Activated CD4-positive, alpha-beta T cell treated with anti-CD3 and anti-CD28 coated beads for 36 hours (primary cell): ENCODE data around the gene DNAJC3. TPM values are rescaled to one million over a fixed set of nuclear protein-coding genes. Genes with fewer than 3 reads are reported as not detected.
A peak's percentile ranks its signal among the peaks of the same experiment; 100 is the strongest.
"Not testable (repeated sequence)": the region's sequence is repeated elsewhere in the genome, so short reads cannot be mapped to it uniquely, and the experiment has no call there.

Experiments used
- ATAC-seq: fragments of 200-7000 bp; cut with Tn5 transposase; one replicate; pipeline ENCODE4 v1.10.0; 2021; ENCODE audit warnings: mild to moderate bottlenecking, moderate library complexity
- CTCF ChIA-PET: fragments of 350-600 bp; sonication (Branson Sonifier 250); formaldehyde crosslinking; loops from one replicate; lab custom pipeline; 2021; ENCODE audit warnings: antibody characterized with exemption; lab: Charles Lee
- POLR2A ChIA-PET: fragments of 350-600 bp; sonication (Branson Sonifier 250); formaldehyde crosslinking; loops from one replicate; lab custom pipeline; 2021; ENCODE audit warnings: antibody characterized with exemption, inconsistent platforms; lab: Charles Lee
- DNase-seq: peaks from one replicate; pipeline ENCODE4 v3.0.0-alpha.2; 2020
- H3K27ac Mint-ChIP-seq: one replicate; pipeline ENCODE4 v1.8.0; 2021; ENCODE audit warnings: mixed read lengths
- H3K27me3 Mint-ChIP-seq: one replicate; pipeline ENCODE4 v1.8.0; 2021; ENCODE audit warnings: mixed read lengths
- H3K36me3 Mint-ChIP-seq: one replicate; pipeline ENCODE4 v1.8.0; 2021; ENCODE audit warnings: low read depth, mixed read lengths
- H3K4me1 Mint-ChIP-seq: one replicate; pipeline ENCODE4 v1.8.0; 2021; ENCODE audit warnings: mixed read lengths
- H3K4me3 Mint-ChIP-seq: one replicate; pipeline ENCODE4 v1.8.0; 2021; ENCODE audit warnings: mild to moderate bottlenecking, moderate library complexity, mixed read lengths
- H3K9me3 Mint-ChIP-seq: one replicate; pipeline ENCODE4 v1.8.0; 2021; ENCODE audit warnings: low read depth, mixed read lengths
- intact Hi-C, 2 experiments: fragments of 100-400 bp; cut with DNase I in 1 of 2; cut with micrococcal nuclease in 1 of 2; formaldehyde crosslinking; loops; one replicate each; pipeline versions ENCODE4 v1.14.2 to v1.15.1; 2022 to 2024; cut with DNase I, micrococcal nuclease
- total RNA-seq, 2 experiments: library from RNA; stranded (reverse); gene quantifications; one replicate each; pipeline ENCODE4 v1.2.3, GENCODE V29; 2021

DNAJC3 gene
- total RNA-seq, 2 experiments from 2014 or later: 13.4 to 16.3 TPM

GRCh38 chr13:95716231-95716630 is 39.3 kb downstream of the DNAJC3 start:
- Mint-ChIP-seq H3K9me3 (no peaks in the 10 kb centered on the region), H3K27ac (no peak overlapping the region), H3K27me3 (no peaks in the 10 kb centered on the region), H3K4me3 (no peak overlapping the region), H3K36me3 (peaks cover 56% of the 10 kb centered on the region), H3K4me1 (no peaks in the 10 kb centered on the region)
- ATAC-seq (no peak), DNase-seq (no peak)
- CTCF ChIA-PET: no interaction called here
- POLR2A ChIA-PET: no interaction called here
- intact Hi-C loops: no loop called here

DNA sequence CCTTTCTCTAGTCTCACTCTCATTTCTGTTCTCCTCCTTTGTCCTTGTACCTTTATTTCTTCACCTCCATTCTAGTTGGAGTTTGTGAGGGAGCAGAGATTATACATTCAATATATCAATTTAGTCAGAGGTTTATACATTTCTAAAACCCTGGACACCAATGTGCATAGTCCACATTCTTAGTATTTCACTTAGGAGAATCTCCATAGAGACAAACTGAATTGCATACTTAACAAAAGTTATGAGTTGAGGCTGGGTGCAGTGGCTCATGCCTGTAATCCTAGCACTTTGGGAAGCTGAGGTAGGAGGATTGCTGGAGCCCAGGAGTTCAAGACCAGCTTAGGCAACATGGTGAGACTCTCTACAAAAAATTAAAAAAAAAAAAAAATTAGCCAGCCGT is 45.3 kb downstream of the DNAJC3 start:
- DNase-seq: no peak
- Mint-ChIP-seq H3K4me3 (no peak overlapping the region), H3K9me3 (peaks cover 2% of the 10 kb centered on the region), H3K27ac (no peak overlapping the region), H3K36me3 (peaks cover 49% of the 10 kb centered on the region), H3K4me1 (peaks cover 8% of the 10 kb centered on the region), H3K27me3 (no peaks in the 10 kb centered on the region)
- POLR2A ChIA-PET: no interaction called here
- CTCF ChIA-PET: no interaction called here
- intact Hi-C loops: no loop called here
- ATAC-seq: no peak

DNA sequence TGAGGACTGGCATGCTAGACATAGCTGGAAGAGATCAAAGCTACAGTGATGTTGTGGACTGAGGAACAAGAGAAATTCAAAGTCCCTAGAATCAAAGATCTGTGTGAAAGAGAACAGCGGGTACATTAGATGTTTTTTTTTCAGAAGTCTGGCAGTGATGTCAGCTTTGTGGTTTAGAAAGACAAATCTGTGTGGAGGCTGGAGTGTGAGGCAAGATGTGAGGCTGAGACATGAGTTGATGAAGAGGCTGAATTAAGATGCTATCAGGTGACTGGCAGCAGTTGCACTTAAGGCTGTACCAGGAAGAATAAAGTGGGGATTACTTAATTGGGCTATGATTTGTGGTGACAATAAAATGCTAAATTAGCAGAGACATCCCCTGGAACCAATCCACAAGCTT is 46.5 kb downstream of the DNAJC3 start:
- H3K36me3 Mint-ChIP-seq: peaks cover 50% of the 10 kb centered on the region
- CTCF ChIA-PET: interaction anchor here (0.7 kb wide), 1 partner anchor 186 kb away, joined by 3 read pairs; no protein-coding TSS in a partner anchor

DNA sequence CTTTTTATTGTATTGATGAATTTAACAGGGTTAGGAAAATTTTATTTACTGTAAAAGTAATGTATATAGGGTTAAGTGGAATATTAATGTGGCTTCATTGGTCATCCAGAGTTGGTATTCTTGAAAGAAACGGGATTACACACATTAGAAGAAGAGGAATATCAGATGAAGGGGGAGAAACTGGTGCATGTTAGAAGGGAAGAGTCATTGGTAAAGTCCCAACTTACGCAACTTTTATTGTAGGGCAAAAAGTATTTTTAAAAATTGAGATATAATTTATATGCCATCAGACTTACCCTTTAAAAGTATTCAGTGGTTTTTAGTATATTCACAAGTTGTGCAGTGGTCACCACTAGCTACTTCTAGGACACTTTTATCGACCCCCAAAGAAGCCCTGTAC is 47.3 kb downstream of the DNAJC3 start:
- H3K36me3 Mint-ChIP-seq: peaks cover 48% of the 10 kb centered on the region
- intact Hi-C loops: no loop called here
- DNase-seq (no peak), ATAC-seq (no peak)
- no peaks in the 10 kb centered on the region for H3K27me3 Mint-ChIP-seq
- H3K4me1 Mint-ChIP-seq: peaks cover 14% of the 10 kb centered on the region
- ChIA-PET POLR2A (no interaction called here), CTCF (interaction anchor here (0.7 kb wide), 1 partner anchor 187 kb away, joined by 3 read pairs; no protein-coding TSS in a partner anchor)
- peaks cover 2% of the 10 kb centered on the region for H3K9me3 Mint-ChIP-seq
- H3K27ac Mint-ChIP-seq: no peak overlapping the region
- no peak overlapping the region for H3K4me3 Mint-ChIP-seq

More for the DNA sequence above, 46.5 kb downstream of the DNAJC3 start:
- Mint-ChIP-seq H3K4me3 (no peak overlapping the region), H3K4me1 (peaks cover 14% of the 10 kb centered on the region), H3K27ac (no peak overlapping the region), H3K9me3 (peaks cover 2% of the 10 kb centered on the region), H3K27me3 (no peaks in the 10 kb centered on the region)
- DNase-seq (peak; percentile 11), ATAC-seq (no peak)
- intact Hi-C loops: no loop called here
- POLR2A ChIA-PET: no interaction called here

DNA sequence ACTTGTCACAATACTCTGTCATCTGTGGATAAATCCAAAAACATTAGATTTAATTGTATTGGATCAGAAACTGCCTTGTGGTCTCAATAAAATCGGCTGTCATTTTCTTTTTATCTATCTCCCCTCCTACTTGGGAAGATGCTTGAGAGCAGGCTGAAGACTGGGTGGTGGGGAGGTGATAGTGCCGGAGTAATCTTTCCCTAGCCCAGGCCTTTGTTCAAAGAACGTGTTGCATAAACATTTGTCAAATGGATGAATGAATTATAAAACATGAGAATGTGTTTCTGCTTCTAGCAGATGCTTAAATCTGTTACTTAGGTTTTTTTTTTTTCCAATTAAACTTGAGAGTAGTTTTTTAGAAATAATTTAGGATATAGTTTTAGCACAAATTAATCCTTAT is 49.9 kb downstream of the DNAJC3 start:
- intact Hi-C loops: no loop called here
- ChIA-PET CTCF (no interaction called here), POLR2A (no interaction called here)
- ATAC-seq (no peak), DNase-seq (no peak)
- Mint-ChIP-seq H3K27ac (no peak overlapping the region), H3K27me3 (no peaks in the 10 kb centered on the region), H3K4me1 (peaks cover 17% of the 10 kb centered on the region), H3K4me3 (no peak overlapping the region), H3K9me3 (peaks cover 16% of the 10 kb centered on the region), H3K36me3 (peaks cover 66% of the 10 kb centered on the region)

DNA sequence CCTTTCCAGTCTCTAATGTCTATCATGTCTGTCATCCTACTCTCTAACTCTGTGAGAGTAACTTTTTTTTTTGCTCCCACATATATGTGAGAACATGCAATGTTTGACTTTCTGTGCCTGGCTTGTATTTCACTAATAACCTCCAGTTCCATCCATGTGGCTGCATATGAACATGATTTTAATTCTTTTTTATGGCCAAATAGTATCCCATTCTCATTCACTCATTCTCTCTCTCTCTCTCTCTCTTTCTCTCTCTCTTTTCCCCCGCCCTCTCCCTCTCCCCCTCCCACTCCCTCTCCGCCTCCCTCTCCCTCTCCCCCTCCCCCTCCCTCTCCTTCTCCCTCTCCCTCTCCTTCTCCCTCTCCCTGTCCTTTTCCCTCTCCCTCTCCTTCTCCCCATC is 52.0 kb downstream of the DNAJC3 start:
- no peak overlapping the region for H3K4me3 Mint-ChIP-seq
- H3K9me3 Mint-ChIP-seq: peaks cover 27% of the 10 kb centered on the region
- no peak for DNase-seq
- no peak overlapping the region for H3K27ac Mint-ChIP-seq
- peaks cover 10% of the 10 kb centered on the region for H3K4me1 Mint-ChIP-seq
- CTCF ChIA-PET: no interaction called here
- no peak for ATAC-seq
- intact Hi-C loops: no loop called here
- H3K36me3 Mint-ChIP-seq: peaks cover 75% of the 10 kb centered on the region
- POLR2A ChIA-PET: no interaction called here
- no peaks in the 10 kb centered on the region for H3K27me3 Mint-ChIP-seq

- Mint-ChIP-seq H3K27me3 (no peaks in the 10 kb centered on the region), H3K4me1 (peaks cover 3% of the 10 kb centered on the region), H3K36me3 (peaks cover 51% of the 10 kb centered on the region), H3K27ac (no peak overlapping the region), H3K9me3 (peaks cover 30% of the 10 kb centered on the region), H3K4me3 (no peak overlapping the region)
- ChIA-PET POLR2A (no interaction called here), CTCF (interaction anchor here (0.7 to 1.0 kb wide), 2 partner anchors 23 to 27 kb away, joined by 3 read pairs; no protein-coding TSS in a partner anchor)
- no peak for ATAC-seq
- intact Hi-C loops: no loop called here
- no peak for DNase-seq
These were observed 57.2 kb downstream of the DNAJC3 start for GRCh38 chr13:95734124-95734523.

DNA sequence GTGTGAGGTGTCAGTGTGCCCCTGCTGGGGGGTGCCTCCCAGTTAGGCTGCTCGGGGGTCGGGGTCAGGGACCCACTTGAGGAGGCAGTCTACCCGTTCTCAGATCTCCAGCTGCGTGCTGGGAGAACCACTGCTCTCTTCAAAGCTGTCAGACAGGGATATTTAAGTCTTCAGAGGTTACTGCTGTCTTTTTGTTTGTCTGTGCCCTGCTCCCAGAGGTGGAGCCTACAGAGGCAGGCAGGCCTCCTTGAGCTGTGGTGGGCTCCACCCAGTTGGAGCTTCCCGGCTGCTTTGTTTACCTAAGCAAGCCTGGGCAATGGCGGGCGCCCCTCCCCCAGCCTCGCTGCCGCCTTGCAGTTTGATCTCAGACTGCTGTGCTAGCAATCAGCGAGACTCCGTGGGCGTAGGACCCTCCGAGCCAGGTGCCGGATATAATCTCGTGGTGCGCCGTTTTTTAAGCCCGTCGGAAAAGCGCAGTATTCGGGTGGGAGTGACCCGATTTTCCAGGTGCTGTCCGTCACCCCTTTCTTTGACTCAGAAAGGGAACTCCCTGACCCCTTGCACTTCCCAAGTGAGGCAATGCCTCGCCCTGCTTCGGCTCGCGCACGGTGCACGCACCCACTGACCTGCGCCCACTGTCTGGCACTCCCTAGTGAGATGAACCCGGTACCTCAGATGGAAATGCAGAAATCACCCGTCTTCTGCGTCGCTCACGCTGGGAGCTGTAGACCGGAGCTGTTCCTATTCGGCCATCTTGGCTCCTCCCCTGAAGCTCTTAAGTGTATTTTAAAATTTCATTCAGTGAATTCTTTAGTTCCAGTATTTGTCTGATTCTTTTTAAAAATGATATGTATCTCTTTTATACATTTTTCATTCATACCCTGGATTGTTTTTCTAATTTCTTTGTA is 63.4 kb downstream of the DNAJC3 start:
- intact Hi-C loops, H3K9me3 Mint-ChIP-seq, H3K27me3 Mint-ChIP-seq, POLR2A ChIA-PET, H3K27ac Mint-ChIP-seq, DNase-seq, CTCF ChIA-PET, ATAC-seq, H3K4me3 Mint-ChIP-seq: not testable (repeated sequence)
- Mint-ChIP-seq H3K4me1 (peaks cover 18% of the 10 kb centered on the region), H3K36me3 (peaks cover 13% of the 10 kb centered on the region)

- Mint-ChIP-seq H3K4me3 (no peak overlapping the region), H3K36me3 (peaks cover 14% of the 10 kb centered on the region), H3K9me3 (no peaks in the 10 kb centered on the region), H3K27ac (no peak overlapping the region), H3K27me3 (no peaks in the 10 kb centered on the region), H3K4me1 (peaks cover 18% of the 10 kb centered on the region)
- POLR2A ChIA-PET: no interaction called here
- DNase-seq: no peak
- intact Hi-C loops: no loop called here
- ATAC-seq: no peak
- CTCF ChIA-PET: no interaction called here
These were observed 64.0 kb downstream of the DNAJC3 start for GRCh38 chr13:95740979-95741320.

DNA sequence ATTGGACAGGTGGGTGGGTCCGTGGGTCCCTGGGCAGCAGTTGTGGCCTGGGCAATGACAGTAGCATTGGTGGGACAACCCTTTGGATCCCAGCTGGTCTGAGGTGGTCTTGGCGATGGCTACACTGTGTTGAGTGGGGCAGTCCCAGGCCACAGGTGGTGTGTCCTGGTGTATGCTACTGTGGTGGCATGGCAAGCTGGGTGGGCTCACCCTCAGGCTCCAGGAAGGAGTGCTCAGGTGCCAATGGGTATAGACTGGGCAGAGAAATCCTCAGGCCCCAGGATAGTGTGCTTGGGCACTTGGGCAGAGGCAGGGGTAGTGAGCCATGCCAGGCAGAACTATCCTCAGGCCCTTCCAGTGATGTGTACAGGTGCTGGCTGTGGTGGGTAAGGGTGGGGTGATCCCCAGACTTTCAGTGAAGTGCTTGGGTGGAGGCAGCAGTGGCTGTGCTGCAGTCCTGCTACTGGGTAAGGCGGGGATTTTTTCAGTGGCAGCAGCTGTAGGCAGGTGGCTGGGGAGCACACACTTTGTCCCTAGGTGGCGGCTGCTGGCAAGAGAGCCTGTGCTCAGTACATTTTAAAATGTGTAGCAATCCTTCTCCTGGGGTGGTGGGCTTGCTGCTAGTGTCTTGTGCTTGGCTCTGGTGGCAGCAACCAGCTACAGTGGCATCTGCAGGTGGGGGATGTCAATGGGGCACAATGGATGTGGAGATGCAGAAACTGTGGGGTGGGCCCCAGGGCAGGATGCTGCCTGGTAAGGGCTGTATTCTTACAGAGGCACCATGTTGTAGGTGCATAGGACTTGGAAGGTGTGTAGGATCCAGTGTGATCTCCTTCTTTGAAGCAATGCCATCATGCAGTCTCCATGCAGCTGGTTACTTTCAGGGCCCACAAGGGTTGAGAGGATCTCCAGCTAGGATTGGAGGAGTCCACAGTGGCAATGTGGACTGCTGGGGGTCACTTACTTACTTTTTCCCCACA is 64.9 kb downstream of the DNAJC3 start:
- DNase-seq: no peak
- Mint-ChIP-seq H3K4me1 (peaks cover 19% of the 10 kb centered on the region), H3K4me3 (no peak overlapping the region), H3K27ac (no peak overlapping the region), H3K36me3 (peaks cover 13% of the 10 kb centered on the region), H3K27me3 (no peaks in the 10 kb centered on the region), H3K9me3 (no peaks in the 10 kb centered on the region)
- POLR2A ChIA-PET: interaction anchor here (0.7 kb wide), 1 partner anchor 902 kb away, joined by 3 read pairs; no protein-coding TSS in a partner anchor
- intact Hi-C loops: no loop called here
- CTCF ChIA-PET: no interaction called here
- ATAC-seq: no peak

DNA sequence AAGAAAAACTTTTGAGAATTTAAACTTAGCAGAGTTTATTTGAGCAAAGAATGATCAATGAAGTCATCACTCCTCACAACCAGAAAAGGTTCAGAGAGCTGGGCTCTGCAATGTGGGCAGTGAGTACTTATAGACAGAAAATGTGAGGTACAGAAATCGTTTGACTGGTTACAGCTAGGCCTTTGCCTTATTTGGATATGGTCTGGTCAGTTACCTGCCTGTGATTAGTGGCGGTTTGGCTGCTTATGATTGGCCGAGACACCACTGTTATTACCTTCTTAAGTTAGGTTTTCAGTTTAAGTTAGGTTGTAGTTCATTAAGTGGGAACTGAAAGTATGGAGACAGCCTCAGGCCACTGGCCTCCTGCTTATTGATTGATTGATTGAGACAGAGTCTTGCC is 66.3 kb downstream of the DNAJC3 start:
- DNase-seq: no peak
- Mint-ChIP-seq H3K4me1 (peaks cover 19% of the 10 kb centered on the region), H3K4me3 (no peak overlapping the region), H3K27me3 (no peaks in the 10 kb centered on the region), H3K9me3 (no peaks in the 10 kb centered on the region), H3K27ac (no peak overlapping the region), H3K36me3 (peaks cover 13% of the 10 kb centered on the region)
- intact Hi-C loops: no loop called here
- no peak for ATAC-seq
- ChIA-PET CTCF (no interaction called here), POLR2A (no interaction called here)
